Measurements from ENCODE around the gene ALG1. TPM values are rescaled to one million over a fixed set of nuclear protein-coding genes. Genes with fewer than 3 reads are reported as not detected.

The ALG1 gene
- total and polyA plus RNA-seq, 2 of the 13 experiments (the other 11 are each of a cell fraction or from before 2014, with no cell fraction given): 43.3 to 75.6 TPM

GRCh38 chr16:5033256-5034166 is 38.1 kb upstream of the ALG1 start, which contains the start of gene NAGPA (continued):
- no peak for TF ChIP-seq ZFP82 (CRISPR knock-in tag; IDR thresholded peaks at IDR 0.05; ENCODE audit: borderline replicate concordance)
- TF ChIP-seq, protein P1, sequence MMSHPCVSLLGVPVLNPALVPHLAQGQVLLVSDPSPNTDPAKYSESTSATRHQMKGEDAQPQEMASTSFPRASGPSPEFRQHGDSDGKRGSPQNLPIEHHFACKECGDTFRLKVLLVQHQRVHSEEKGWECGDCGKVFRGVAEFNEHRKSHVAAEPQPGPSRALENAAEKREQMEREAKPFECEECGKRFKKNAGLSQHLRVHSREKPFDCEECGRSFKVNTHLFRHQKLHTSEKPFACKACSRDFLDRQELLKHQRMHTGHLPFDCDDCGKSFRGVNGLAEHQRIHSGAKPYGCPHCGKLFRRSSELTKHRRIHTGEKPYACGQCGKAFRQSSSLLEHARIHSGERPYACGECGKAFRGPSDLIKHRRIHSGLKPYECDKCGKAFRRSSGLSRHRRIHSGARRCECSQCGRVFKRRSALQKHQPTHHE (CRISPR knock-in tag; IDR thresholded peaks at IDR 0.05; ENCODE audit: borderline replicate concordance): peak; percentile 91
- peak; percentile 47; the same call in 1 of the 2 replicates for TF ChIP-seq TMF1 (CRISPR knock-in tag; IDR thresholded peaks at IDR 0.05; ENCODE audit: low read depth)
- TF ChIP-seq MATR3 (CRISPR knock-in tag; IDR thresholded peaks at IDR 0.05): 0 out of 2 replicates have a peak, but pooled peaks have one; percentile 12
- TF ChIP-seq ZNF737 (CRISPR knock-in tag; IDR thresholded peaks at IDR 0.05; ENCODE audit: borderline replicate concordance): 0 out of 2 replicates have a peak, but pooled peaks have one; percentile 36
- peak; percentile 94 for TF ChIP-seq ZNF782 (CRISPR knock-in tag; IDR thresholded peaks at IDR 0.05; ENCODE audit: borderline replicate concordance)
- peak; percentile 43; the same call in 1 of the 2 replicates for TF ChIP-seq ZNF598 (CRISPR knock-in tag; IDR thresholded peaks at IDR 0.05; ENCODE audit: borderline replicate concordance)
- peak; percentile 29; the same call in 1 of the 2 replicates for TF ChIP-seq DNMT3B (CRISPR knock-in tag; conservative IDR thresholded peaks at IDR 0.05)
- TF ChIP-seq PLSCR1 (CRISPR knock-in tag; IDR thresholded peaks at IDR 0.05; ENCODE audit: borderline replicate concordance): no peak
- TF ChIP-seq RBM22 (optimal IDR thresholded peaks at IDR 0.05; ENCODE audit: low read length): no peak
- TF ChIP-seq FOXC1 (CRISPR knock-in tag; IDR thresholded peaks at IDR 0.05; ENCODE audit: borderline replicate concordance): peak; percentile 94; the same call in 1 of the 2 replicates
- TF ChIP-seq PPARG (CRISPR knock-in tag; conservative IDR thresholded peaks at IDR 0.05): peak; percentile 60; the same call in 1 of the 2 replicates
- TF ChIP-seq FOXP1 (IDR thresholded peaks at IDR 0.05): no peak
- peak; percentile 29; the same call in 1 of the 2 replicates for TF ChIP-seq FOXP1 (CRISPR knock-in tag; IDR thresholded peaks at IDR 0.05)
- peak; percentile 88; the same call in 1 of the 2 replicates for TF ChIP-seq ZNF589 (CRISPR knock-in tag; conservative IDR thresholded peaks at IDR 0.05)
- no peak for TF ChIP-seq NFE2L1 (CRISPR knock-in tag; IDR thresholded peaks at IDR 0.05; ENCODE audit: borderline replicate concordance)
- peak; percentile 83; the same call in 1 of the 2 replicates for TF ChIP-seq ZNF484 (CRISPR knock-in tag; IDR thresholded peaks at IDR 0.05; ENCODE audit: borderline replicate concordance, low read depth)
- peak; percentile 83; the same call in 1 of the 2 replicates for TF ChIP-seq ARHGAP35 (CRISPR knock-in tag; IDR thresholded peaks at IDR 0.05; ENCODE audit: borderline replicate concordance)
- TF ChIP-seq ZNF644 (CRISPR knock-in tag; IDR thresholded peaks at IDR 0.05; ENCODE audit: low read depth): no peak; the same call in 1 of the 2 replicates
- TF ChIP-seq KDM5B (CRISPR knock-in tag; IDR thresholded peaks at IDR 0.05; ENCODE audit: borderline replicate concordance): peak; percentile 94
- peak; percentile 93 for TF ChIP-seq SNAPC4 (CRISPR knock-in tag; IDR thresholded peaks at IDR 0.05)
